HEK293T (cell line): ENCODE measurements around the gene LRRC45.

Experiments
- CTCF ChIA-PET: fragments of 350-600 bp; formaldehyde crosslinking; extraction: SDS; loops from one replicate; lab custom pipeline; 2021; ENCODE audit warnings: antibody characterized with exemption, inconsistent platforms; lab: Yijun Ruan, JAX
- POLR2A ChIA-PET: fragments of 350-600 bp; formaldehyde crosslinking; extraction: SDS; loops from one replicate; lab custom pipeline; 2020; ENCODE audit warnings: antibody characterized with exemption, inconsistent platforms; lab: Yijun Ruan, JAX
- DNase-seq: peaks from one replicate; pipeline ENCODE4 v3.0.0; 2012; ENCODE audit warnings: mixed read lengths; ENCODE audit errors: extremely low spot score
- ARNT ChIP-seq: fragments of 450-650 bp; IDR thresholded peaks from 2 replicates; pipeline ENCODE4 v1.6.1; 2017; ENCODE audit warnings: mild to moderate bottlenecking
- BHLHE40 ChIP-seq: fragments of 450-650 bp; IDR thresholded peaks from 2 replicates; pipeline ENCODE4 v1.6.1; 2016; ENCODE audit warnings: mild to moderate bottlenecking, moderate library complexity, borderline replicate concordance
- CTBP1 ChIP-seq: fragments of 450-650 bp; IDR thresholded peaks from 2 replicates; pipeline ENCODE4 v1.6.1; 2016; ENCODE audit warnings: borderline replicate concordance
- ELF4 ChIP-seq: fragments of 450-650 bp; IDR thresholded peaks from 2 replicates; pipeline ENCODE4 v1.6.1; 2017; ENCODE audit warnings: antibody characterized with exemption
- FOXA1 ChIP-seq: fragments of 450-650 bp; IDR thresholded peaks from 2 replicates; pipeline ENCODE4 v1.6.1; 2016; ENCODE audit warnings: mild to moderate bottlenecking
- FOXK2 ChIP-seq: fragments of 450-650 bp; IDR thresholded peaks from 2 replicates; pipeline ENCODE4 v1.6.1; 2016; ENCODE audit warnings: mild to moderate bottlenecking
- FOXM1 ChIP-seq: fragments of 450-650 bp; IDR thresholded peaks from 2 replicates; pipeline ENCODE4 v1.6.1; 2017; ENCODE audit warnings: mild to moderate bottlenecking, borderline replicate concordance
- HDGF ChIP-seq: fragments of 450-650 bp; IDR thresholded peaks from 2 replicates; pipeline ENCODE4 v1.6.1; 2017; ENCODE audit warnings: antibody characterized with exemption, borderline replicate concordance
- L3MBTL2 ChIP-seq: fragments of 450-650 bp; conservative IDR thresholded peaks from 2 replicates; pipeline ENCODE4 v1.6.1; 2016; ENCODE audit warnings: mild to moderate bottlenecking
- LEF1 ChIP-seq: fragments of 450-650 bp; IDR thresholded peaks from 2 replicates; pipeline ENCODE4 v1.6.1; 2017; ENCODE audit warnings: mild to moderate bottlenecking, borderline replicate concordance
- NFRKB ChIP-seq: fragments of 450-650 bp; IDR thresholded peaks from 2 replicates; pipeline ENCODE4 v1.6.1; 2016; ENCODE audit warnings: mild to moderate bottlenecking, moderate library complexity
- SP1 ChIP-seq: fragments of 450-650 bp; IDR thresholded peaks from 2 replicates; pipeline ENCODE4 v1.6.1; 2017
- SUZ12 ChIP-seq: fragments of 450-650 bp; IDR thresholded peaks from 2 replicates; pipeline ENCODE4 v1.6.1; 2016; ENCODE audit warnings: mild to moderate bottlenecking
- TARDBP ChIP-seq: fragments of 450-650 bp; IDR thresholded peaks from 2 replicates; pipeline ENCODE4 v1.6.1; 2016
- ZNF384 ChIP-seq: fragments of 450-650 bp; IDR thresholded peaks from 2 replicates; pipeline ENCODE4 v1.6.1; 2016
- TF ChIP-seq, protein P1 (sequence below): fragments of 450-650 bp; IDR thresholded peaks from 2 replicates; pipeline ENCODE4 v1.6.1; 2016

Gene LRRC45

DNA sequence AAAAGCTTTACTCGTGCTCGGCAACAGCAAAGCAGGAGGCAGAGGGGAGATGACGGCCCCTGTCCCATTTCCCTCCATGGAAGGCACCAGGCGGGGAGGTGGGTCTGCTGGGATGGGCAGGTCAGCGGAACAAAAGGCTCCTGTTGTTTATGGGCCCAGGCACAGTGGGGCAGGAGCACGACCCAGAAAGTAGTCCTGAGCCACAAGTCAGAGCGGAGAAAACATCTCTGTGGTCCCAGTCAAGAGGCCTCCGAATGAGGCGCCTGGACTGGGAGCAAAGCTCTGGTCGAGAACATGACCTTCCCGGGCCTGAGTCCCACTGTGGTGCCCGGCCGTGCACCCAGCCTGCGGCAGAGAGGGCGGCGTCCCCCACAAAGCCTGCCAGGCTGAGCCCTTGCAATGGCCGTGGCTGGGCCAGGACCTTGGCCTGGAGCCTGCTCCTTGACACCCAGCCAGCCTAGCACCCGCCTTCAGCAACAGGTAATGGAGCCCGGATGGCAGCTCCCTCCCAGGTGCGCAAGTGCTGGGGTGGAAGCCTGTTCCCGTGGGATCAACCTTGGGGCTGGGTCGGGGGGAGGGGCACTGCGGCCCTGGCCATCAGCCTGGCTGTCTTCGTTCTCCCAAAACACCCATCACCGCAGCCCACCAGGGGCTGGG lies 24.9 kb downstream of the LRRC45 start:
- TF ChIP-seq HDGF (no peak), BHLHE40 (no peak), ZNF384 (no peak), LEF1 (no peak), CTBP1 (no peak), SUZ12 (no peak), SP1 (no peak), FOXA1 (no peak), L3MBTL2 (no peak), NFRKB (no peak), TARDBP (no peak), FOXM1 (no peak), ARNT (no peak), ELF4 (no peak), FOXK2 (no peak)
- TF ChIP-seq, protein P1, sequence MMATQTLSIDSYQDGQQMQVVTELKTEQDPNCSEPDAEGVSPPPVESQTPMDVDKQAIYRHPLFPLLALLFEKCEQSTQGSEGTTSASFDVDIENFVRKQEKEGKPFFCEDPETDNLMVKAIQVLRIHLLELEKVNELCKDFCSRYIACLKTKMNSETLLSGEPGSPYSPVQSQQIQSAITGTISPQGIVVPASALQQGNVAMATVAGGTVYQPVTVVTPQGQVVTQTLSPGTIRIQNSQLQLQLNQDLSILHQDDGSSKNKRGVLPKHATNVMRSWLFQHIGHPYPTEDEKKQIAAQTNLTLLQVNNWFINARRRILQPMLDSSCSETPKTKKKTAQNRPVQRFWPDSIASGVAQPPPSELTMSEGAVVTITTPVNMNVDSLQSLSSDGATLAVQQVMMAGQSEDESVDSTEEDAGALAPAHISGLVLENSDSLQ = no peak
- CTCF ChIA-PET = no interaction called here
- DNase-seq = no peak
- POLR2A ChIA-PET = no interaction called here

DNA sequence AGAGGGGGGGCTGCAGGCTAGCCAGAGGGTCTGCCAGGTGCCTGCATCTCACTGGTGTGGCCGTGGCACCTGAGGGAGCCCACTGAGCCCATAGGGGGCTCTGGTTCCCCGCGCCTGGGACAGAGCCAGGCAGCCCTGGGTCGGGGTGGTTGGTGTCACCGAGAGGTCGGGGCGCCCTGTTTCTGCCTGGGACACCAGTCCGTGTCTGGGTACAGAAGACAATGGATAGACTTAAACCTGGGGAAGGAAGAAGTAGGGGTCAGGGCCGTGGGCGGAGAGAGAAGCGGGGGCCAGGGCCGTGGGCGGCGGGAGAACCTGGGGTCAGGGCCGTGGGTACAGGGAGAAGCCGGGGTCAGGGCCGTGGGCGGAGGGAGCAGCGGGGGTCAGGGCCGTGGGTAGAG lies 25.5 kb downstream of the LRRC45 start:
- ChIA-PET POLR2A (interaction anchor here (2.4 to 2.7 kb wide), 2 partner anchors 11 to 50 kb away, joined by 7 to 17 read pairs; partner anchors contain the start of genes DCXR and FASN), CTCF (no interaction called here)
- TF ChIP-seq NFRKB (no peak), HDGF (no peak), ARNT (no peak), ZNF384 (no peak), SUZ12 (no peak), L3MBTL2 (no peak), LEF1 (no peak), TARDBP (no peak), CTBP1 (no peak), FOXA1 (no peak), ELF4 (no peak), BHLHE40 (no peak), FOXM1 (no peak), SP1 (no peak), FOXK2 (no peak)
- TF ChIP-seq, protein P1 = no peak
- DNase-seq = no peak

DNA sequence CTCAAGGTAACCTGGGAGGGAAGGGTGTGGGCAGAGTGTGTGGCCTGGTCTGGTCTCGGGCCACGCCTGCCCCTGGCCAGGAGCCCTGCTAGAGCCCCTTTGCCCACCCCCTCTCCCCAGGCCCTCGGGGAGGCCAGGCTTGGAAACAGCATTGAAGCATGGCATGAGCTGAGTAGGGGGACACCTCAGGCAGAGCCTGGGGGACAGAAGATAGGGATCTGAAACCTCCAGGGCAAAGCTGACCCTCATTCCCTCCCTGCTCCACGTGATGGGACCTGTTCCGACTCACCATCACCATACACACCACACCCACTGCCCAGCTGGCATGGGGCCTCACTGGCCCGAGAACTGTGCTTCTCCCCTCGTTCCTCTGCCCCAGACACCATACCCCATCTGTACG lies 26.0 kb downstream of the LRRC45 start:
- ChIA-PET POLR2A (interaction anchor here (2.4 to 2.7 kb wide), 2 partner anchors 11 to 49 kb away, joined by 7 to 17 read pairs; partner anchors contain the start of genes DCXR and FASN), CTCF (no interaction called here)
- no peak for DNase-seq
- TF ChIP-seq LEF1 (no peak), FOXA1 (no peak), SP1 (no peak), L3MBTL2 (no peak), HDGF (no peak), CTBP1 (no peak), FOXM1 (no peak), FOXK2 (no peak), ELF4 (no peak), TARDBP (no peak), SUZ12 (no peak), ARNT (no peak)
- TF ChIP-seq, protein P1 = no peak

DNA sequence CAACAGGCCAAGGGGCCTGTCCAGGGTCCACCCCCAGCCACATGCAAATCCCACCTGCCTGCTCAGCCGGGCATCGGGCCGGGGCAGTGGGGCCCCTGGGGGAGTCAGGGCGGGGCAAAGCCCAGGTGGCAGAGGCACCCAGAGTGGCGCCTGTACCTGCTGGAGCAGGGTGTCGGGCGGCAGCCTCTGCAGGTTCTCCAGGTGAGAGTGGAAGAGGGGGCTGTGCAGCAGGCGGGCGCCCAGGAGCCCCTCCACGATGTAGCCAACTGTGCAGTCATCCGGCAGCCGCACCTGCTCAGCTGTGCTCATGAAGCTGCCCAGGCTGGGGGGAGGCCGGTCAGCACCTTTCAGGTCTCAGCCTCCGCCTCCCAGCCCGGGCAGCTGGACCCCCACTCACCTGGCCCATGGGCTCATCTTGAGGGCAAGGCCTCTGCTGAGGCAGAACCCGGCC lies 26.4 kb downstream of the LRRC45 start:
- TF ChIP-seq ZNF384 (no peak), LEF1 (no peak), FOXK2 (no peak), ELF4 (no peak), SUZ12 (no peak), SP1 (no peak), FOXM1 (no peak), ARNT (no peak)
- TF ChIP-seq, protein P1 = no peak
- no peak for DNase-seq
- CTCF ChIA-PET = interaction anchor here (1.7 kb wide), 1 partner anchor 12 kb away, joined by 5 read pairs; the partner anchor contains the start of gene DCXR
- POLR2A ChIA-PET = interaction anchor here (1.8 to 2.7 kb wide), 4 partner anchors 9 to 49 kb away, joined by 4 to 17 read pairs (median 11); partner anchors contain the start of genes DCXR, FASN and RAC3

DNA sequence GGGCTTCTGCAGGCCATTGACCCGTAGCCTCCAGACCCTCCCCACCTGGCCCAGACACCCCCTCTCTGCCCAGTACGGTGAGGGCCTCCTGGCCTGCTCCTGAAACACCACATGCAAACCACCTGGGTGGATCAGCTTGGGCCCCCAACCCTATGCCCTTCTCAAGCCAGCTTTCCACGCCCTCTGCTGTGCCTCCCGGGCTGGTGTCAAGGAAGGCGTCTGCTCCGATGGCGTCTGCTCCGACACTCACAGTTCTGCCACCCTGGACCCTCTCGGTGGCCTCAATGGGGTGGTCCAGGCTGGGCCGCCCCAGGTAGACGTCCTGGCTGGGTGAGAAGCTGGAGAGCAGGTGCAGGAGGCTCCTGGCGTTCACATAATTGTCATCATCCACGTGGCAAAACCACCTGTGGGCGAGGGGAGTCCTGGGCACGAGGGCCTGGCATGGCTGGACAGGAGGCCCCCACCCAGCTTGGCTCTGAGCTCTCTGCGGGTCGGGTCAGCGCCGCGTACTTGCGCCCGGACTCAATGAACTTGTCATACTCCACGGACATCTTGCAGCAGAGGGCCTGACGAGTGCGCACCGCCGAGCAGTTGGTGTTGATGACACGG lies 27.2 kb downstream of the LRRC45 start:
- CTCF ChIA-PET = interaction anchor here (0.5 to 1.7 kb wide), 4 partner anchors 10 to 89 kb away, joined by 3 to 5 read pairs (median 3); partner anchors contain the start of gene DCXR
- POLR2A ChIA-PET = interaction anchor here (1.8 to 2.7 kb wide), 4 partner anchors 8 to 48 kb away, joined by 4 to 17 read pairs (median 11); partner anchors contain the start of genes DCXR, FASN and RAC3

More for the DNA sequence above, 27.2 kb downstream of the LRRC45 start:
- TF ChIP-seq, protein P1 = no peak
- no peak for TF ChIP-seq FOXK2
- TF ChIP-seq L3MBTL2 = no peak
- no peak for TF ChIP-seq HDGF
- no peak for DNase-seq
